DMS153 treated with DMSO at 0.1 percent for 48 hours (cell line): ENCODE measurements around the gene XYLB.
A peak's percentile ranks its signal among the peaks of the same experiment; 100 is the strongest.
"Not testable (repeated sequence)": the region's sequence is repeated elsewhere in the genome, so short reads cannot be mapped to it uniquely, and the experiment has no call there.

ENCODE experiments used
- DNase-seq: peaks from one replicate; lab custom pipeline; 2025; ENCODE audit not compliant: unreplicated experiment; lab: John Stamatoyannopoulos, UW

XYLB gene

DNA sequence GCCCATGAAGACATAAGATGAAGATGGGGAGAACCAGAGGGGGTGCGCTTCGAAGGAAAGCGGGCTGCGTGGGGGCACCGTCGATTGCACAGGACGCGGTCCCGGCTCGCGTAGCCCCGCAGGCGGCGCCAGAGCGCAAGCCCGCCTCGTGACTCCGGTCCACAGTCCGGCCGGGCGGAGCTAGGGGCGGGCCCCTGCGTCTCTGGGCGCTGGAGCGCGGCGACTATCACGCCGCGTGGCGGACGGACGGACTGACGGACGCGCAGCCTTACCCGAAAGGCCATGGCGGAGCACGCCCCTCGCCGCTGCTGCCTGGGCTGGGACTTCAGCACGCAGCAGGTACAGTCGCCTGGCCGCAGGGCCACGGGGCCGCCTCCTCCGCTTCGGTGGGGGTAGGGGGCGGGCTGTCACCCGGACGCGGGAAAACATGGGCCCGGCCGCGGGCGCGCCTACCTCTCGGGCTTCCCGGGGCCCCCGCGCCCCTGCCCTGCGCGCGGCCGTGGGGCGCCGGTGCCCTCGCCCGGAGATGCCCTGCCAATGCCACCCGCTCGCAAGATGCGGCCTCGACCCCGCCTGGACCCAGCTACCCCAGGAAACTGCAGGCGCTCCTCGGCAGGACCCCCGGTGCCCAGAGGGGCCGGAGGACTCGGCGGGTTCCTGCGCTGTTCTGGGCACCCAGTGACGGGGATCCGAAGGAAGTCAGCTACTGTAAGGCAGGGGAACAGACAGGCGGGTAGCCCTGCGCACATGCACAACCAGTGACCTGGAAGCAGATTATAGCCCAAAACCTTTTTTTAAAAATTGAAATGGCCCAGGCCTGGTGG lies at the start of gene XYLB:
Gene XYLB (plus strand): TSS at position 199 of the 824 bp plus-strand sequence. CDS start 84 bp downstream, at position 283.
- peak; percentile 6 for DNase-seq

DNA sequence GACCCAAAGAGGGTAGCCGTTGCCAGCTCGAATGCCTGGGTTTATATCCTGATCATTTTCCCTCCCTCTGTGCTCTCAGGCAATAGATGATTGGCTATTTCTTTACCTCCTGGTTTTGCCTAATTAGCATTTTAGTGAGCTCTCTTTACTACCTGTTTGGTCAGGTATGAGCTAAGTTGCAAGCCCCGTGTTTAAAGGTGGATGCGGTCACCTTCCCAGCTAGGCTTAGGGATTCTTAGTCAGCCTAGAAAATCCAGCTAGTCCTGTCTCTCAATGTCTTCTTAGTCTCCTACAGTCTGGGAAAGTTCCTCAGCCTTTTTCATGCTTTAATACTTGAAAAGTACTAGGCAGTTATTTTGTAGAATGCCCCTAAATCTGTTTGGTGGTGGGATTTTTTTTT lies 49.5 kb upstream of the XYLB start:
- DNase-seq: not testable (repeated sequence)

DNA sequence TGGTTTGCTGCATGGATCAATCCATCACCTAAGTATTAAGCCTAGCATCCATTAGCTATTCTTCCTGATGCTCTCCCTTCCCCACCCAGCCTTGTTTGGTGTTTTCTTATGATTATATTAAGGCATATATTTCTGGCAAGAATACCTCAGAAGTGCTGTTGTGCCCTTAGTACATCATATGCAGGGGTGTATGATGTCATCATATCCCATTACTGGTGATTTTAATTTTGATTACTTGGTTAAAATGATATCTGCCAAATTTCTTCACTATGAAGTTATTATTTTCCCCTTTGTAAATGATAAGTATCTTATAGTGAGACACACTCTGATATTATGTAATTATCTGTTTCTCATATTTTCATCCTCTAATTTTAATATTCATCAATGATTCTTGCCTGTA lies 49.0 kb upstream of the XYLB start:
- no peak for DNase-seq

DNA sequence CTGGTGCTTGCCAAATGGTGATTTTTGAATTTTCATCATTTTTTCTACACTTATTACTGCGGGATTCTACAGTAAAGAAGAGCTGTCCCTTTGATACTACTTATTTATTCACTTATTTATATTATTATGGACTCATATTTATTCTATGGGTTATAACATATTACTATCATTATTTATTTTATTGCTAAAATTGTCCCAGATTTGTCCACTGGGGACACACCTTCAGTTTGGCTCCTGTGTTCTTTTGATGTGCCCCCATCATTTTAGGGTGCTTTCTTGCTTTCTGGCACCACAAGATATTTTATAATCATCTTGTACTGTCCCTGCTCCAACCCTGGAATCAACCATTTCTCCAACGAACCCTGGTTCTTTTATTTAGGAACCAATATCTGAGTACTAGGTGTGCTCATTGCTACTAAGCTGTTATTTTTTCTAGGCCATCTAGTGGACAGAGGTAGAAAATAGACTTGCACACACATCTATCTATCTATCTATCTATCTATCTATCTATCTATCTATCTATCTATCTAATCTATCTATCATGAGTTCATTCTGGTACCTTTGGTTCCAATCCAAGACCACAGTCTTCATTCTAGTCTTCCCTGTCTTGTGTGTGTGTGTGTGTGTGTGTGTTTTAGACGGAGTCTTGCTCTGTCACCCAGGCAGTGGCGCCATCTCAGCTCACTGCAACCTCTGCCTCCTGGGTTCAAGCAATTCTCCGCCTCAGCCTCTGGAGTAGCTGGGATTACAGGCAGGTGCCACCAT lies 48.5 kb upstream of the XYLB start:
- DNase-seq: no peak

DNA sequence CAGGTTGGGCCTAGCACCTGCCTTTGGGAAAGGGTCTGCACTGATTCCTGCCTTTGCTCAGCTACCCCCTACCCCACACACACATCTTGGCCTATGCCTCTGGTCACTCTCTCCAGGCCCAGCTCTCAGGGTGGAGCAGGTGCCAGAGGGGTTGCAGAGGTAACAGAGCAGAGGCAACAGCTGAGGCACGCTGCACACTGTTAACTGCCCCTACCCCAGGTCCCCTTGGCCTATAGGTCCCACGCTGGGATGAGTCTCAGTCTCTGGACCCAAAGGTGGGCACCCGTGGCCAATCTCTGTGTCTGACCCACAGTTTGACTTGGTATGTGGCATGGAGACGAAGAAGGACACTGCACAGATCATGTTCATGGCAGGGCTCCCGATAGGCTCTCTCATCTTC lies 39.6 kb upstream of the XYLB start:
- DNase-seq: no peak

DNA sequence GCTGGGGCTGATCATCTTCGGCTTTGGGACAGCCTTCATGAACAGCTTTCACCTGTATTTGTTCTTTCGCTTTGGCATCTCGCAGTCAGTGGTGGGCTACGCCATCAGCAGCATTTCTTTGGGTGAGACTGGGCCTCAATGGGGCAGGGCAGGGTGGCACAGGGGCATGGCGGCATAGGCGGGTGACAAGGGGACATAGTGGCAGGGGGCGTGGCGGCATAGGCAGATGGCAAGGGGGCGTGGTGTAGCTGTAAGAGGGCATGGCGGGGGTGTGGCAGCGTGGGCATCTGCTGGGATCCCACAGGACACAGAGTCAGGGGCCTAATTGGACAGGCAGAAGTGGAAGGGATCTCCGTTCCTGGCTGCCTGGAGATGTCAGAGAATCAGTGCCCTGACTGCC lies 39.0 kb upstream of the XYLB start:
- DNase-seq: no peak

DNA sequence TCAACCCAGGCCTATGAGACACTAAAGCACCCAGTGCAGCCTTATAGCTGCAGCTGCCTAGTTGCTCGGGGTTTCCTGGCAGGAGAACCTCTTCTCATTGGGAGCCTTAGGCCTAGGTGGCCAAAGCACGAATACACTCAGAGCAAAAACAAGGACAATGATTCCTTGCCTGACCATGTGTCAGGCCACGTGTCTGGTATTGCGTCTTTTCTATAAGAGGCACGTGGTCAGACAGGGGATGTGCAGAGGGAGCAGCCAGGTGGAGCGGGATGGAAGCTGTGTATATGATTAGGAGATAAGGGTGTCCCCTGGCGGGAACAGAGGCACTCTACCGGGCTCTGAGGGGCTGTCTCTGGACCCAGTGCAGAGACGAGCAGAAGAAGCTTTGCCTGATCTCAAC lies 38.1 kb upstream of the XYLB start:
- no peak for DNase-seq

DNA sequence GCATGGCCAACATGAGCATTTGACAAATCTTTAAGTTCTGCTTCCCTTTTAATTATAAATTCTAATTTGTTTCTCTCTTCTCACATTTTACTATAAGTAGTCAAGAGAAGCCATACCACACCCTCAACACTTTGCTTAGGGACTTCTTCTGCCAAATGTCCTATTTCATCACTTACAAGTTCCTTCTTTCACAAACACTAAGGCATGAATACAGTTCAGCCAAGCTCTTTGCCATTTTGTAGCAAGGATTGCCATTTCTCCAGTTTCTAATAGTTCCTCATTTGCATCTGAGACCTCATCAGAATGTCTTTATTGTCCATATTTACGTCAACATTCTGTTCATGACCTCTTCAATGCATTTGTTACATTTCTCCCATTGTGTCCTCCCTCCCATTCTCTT lies 35.1 kb upstream of the XYLB start:
- DNase-seq: no peak

DNA sequence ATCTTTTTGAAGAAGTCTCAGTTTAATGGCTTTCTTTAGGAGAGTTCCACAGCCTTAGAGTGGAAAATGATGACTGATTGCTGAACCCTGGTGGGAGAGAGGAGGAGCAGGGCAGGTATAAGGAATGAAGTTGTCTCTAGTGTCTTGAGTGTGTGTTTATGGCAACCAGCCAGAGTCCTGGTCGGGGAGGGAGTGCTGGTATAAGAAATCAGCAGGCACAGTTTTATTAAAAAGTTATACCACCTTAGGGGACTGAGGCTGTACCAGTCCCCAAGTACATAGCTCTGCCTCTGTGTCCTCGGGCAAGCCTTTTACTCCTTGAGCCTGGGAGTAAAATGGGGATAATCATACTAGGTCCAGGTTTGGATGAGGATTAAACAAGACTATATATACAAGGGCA lies 34.6 kb upstream of the XYLB start:
- no peak for DNase-seq

DNA sequence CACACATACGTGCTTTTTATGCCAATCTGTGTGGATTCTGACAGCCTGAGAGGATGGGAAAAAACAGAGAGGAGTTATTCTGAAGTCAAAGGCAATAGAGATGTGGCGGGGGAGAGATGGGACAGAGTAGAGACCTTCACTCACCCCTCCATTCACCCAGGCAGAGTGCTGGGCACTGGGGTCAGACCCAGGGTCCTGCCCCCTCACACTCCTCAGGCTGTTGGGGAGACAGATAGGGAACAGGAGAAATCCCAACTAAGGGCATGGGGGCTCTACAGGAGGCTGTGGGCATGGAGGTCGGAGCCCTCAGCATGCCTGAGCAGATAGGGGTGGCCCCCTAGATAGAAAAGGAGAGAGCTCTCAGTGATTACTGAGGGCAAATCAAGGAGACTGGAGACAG lies 34.2 kb upstream of the XYLB start:
- DNase-seq: no peak

DNA sequence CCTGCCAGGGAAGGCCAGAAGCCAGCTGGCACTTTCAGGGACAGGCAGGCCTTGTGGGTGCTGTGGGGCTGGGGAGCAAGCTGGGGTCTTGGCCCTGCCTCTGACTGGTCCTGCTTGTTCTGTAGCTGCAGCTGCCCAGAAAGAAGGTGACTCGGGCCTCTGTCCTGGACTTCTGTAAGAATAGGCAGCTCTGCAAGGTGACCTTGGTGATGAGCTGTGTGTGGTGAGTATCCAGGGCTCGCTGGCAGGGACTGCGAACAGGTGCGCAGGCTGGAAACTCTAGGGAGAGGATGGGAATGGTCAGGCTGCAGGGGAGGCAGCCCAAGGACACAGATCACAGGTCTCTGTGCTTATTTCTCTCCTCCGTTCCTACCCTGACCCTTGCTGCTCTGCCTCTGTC lies 33.3 kb upstream of the XYLB start:
- DNase-seq: no peak

DNA sequence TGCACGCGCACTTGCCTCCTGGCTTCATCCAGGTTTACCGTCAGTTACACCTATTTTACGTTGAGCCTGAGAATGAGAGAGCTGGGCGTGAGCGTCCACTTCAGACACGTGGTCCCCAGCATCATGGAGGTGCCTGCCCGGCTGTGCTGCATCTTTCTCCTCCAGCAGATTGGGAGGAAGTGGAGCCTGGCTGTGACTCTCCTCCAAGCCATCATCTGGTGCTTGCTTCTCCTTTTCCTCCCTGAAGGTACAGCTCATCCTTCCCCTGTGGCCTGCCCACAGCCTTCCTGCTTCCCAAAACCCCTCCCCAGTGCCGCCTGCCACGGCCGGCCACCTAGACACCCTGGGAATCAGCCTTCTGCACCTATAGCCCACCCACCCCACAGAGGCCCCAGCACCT lies 32.9 kb upstream of the XYLB start:
- no peak for DNase-seq

DNA sequence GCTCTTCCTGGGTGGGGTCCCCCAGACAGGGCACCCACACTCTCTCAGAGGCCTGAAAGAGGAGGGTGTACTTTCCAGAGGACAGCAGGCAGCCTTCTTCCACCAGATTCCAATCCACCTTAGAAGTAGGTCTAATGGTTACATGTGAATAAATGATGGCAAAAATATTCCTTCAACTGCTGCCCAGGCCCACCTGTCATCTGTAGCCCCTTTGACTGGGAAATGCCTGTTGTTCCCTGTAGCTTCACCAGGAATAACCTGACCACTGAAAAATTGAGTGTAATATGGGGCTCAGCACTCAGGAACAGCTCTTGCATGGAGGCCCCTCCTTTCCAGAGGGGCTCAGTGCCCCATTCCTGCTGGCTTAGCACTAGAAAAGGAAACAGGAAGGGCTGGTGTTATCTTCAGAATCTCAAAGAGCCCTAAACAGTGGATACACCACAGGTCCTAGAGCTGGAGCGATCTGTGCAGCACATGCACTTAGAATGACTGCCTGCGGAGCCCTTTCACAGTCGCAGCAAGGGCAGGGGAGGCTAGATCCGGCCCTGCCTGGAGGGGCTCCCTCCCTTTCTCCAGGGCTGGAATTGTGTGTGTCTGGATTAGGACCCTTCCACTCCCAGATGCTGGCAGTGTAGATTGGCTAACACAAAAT lies 32.3 kb upstream of the XYLB start:
- DNase-seq: no peak

DNA sequence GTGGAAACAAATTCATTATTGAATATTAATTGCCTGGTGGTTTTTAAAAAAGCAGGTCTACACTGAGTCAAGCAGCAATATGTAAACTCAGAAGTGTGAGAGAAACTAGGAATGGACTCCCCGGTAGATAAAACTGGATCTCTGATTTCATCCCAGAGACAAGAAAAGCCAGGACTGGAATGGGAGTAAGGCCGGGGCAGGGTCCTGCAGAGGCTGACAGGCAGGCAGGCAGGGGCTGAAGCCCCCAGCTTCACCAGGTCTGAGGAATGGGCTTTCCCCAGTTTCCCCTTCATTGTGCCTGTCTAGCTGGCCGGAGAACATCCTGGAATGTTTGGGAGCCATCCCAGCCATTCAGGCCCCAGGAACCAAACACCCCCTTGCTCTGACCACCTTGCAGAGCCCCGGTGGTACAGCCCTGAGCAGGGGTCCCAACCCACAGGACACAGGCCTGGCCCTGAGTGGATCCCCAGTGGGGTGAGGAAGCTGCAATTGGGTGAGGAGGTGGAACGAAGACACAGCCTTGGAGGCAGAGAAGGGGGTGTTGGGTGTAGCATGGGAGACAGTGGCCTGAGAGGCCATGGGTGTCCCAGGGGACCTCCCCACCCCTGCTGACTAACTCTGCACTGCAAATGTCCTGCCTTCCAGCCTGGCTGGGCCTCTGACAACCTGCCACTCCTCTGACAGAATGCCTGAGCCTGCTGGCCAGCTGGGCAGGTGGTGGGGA lies 31.7 kb upstream of the XYLB start:
- DNase-seq: no peak

DNA sequence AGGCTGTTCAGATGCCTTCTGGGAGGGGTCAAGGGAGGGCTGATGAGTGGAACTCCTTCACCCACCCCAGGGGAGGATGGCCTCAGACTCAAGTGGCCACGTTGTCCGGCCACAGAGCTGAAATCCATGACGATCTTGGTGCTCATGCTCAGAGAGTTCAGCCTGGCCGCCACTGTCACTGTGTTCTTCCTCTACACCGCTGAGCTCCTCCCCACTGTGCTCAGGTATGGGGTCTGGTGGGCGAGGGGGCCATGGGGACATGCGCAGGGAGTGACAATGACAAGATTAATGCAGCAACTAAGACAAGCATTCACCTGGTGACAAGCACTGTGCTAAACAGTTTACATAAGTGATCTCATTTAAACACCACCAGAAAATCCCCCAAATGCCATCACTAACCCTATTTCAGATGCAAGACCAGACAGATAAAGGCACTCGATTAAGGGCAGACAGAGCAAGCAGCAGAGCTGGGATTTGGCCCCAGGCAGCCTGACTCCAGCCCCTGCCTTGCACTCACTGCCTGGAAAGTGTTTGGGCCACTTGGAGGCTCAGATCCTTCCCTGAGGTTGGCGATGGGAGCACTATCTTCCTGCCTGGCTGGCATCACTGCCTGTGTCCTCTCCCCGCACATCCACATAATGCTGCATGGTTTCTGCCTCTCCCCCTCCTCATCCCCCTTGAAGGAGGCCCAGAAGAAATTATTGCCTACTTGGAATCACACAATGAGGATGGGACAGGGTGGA lies 30.9 kb upstream of the XYLB start:
- no peak for DNase-seq

DNA sequence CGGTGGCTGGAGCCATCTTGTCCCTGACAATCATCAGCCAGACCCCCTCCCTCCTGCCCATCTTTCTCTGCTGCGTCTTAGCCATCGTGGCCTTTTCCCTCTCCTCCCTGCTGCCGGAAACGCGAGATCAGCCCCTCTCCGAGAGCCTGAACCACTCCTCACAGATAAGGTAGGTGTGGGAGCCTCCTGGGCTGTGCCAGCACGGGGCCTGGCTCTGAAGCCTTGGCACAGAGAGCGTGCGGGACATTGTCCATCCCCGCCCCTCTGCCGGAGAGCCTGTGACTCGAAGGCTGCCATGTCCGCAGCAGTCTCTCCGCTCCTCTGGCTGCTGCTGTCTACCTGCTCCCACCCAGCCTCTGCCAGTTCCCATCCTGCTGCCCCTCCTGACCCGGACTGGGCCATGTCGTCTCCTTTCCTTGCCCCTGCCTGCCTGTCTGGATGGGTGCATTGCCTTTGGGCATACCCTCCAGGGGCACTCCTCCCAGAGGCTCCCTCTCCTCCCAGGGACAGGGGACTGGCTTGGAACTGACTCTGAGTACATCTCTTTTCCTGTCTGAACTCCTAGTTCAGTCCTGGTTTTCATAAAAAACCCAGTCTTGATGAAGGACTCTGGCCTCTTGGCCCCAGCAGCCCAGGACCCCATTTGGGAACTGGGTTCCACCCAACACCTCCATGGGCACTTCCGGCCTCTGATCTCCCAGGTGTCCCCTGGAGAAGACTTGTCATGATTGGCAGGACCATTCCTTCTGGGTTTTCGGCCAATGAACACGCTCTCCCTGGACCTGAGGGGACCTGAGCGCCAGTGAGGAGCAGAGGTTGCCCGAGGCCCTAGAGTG lies 30.0 kb upstream of the XYLB start:
- DNase-seq: no peak

DNA sequence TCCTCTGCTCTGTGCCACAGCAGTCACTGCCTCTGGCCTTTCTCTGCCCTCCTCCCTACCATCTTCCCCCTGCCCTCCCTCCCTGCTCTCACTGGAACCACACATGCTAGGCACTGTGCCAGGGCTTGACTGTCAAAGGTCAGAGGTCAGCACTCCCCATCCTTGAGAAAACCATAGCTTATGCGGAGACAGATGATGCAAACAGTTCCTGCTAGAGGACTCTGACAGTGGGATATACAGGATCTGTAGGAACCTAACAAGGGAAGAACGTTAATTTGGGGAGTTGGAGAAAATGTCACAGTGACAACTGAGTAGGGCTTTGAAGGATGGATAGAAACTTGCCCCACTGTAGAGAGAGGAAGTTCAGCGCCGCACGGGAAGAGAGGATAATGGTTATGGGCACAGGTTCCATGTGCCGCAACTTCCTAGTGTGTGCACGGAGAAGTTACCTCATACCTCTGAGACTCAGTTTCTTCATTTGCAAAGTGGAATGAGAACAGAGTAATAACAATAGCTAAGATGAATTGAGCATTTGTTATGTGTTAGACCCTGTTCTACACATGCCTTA lies 29.3 kb upstream of the XYLB start:
- DNase-seq: no peak

DNA sequence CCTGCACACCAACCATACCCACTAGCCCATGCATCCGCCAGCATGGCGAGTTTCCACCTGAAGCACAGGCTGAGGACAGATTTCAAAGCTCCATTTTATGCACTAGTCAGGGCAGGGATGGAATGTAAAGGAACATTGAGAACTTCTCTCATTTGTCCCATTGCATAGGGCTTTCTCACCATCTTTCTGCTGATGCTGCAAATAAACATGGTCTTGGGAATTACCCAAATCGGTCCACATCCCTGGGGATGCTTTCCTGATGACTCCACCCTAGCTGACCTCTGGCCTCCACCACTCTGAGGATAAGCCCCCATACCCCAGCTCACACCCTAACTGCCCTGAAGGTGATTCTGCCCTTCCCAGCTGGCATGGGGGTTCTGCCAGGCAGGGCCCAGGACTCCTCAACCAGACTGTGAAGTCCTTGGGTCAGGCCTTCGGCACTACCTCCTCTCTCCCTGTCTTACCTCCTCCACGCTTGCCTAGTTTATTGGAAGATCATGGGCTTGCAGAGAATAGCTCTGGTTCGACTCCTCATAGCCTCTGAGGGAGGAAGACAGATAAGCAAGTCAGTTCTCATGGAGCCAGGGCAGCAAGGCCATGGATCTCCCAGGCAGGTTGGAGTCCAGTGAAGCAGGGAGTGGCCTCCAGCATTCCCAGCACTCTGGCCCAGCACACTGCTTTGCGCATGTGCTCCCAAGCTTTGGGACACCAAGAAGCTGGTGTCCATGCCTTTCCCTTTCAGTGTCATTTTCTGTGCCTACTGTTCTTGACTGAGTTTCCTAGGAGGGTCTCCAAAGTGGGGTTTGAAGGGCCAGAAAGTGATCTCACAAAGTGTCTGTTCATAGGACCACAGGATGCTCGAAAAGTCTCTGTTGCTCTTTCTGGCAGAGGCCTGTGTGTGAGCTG lies 27.6 kb upstream of the XYLB start:
- DNase-seq: no peak
